CD4-positive, alpha-beta T cell treated with Interleukin-15 for 4 hours (primary cell): ENCODE measurements around the gene CCDC141.
"Not testable (repeated sequence)": the region's sequence is repeated elsewhere in the genome, so short reads cannot be mapped to it uniquely, and the experiment has no call there.

Experiments used
- DNase-seq: peaks from one replicate; pipeline ENCODE4 v3.0.0-alpha.2; 2020; ENCODE audit warnings: low spot score

The CCDC141 gene

DNA sequence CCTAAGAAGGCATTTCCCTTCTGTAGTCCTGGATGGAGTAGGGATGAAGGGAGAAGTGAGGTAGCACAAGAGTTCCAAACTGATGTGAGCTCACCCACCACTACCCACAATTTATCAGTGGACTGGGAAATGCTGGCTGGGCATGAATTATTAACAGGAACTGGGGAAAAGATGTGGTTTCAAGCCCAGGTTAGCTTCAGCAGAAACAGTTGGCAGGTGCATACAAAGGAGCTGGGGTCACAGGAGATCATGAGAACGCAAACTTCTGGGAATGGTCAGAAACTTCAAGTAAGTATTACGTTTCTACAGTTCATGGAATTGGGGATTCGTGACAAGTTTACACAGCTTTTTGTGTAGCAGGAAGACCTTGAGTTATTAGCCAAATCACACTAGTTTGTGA, 5.4 kb downstream of the CCDC141 start:
- no peak for DNase-seq

DNA sequence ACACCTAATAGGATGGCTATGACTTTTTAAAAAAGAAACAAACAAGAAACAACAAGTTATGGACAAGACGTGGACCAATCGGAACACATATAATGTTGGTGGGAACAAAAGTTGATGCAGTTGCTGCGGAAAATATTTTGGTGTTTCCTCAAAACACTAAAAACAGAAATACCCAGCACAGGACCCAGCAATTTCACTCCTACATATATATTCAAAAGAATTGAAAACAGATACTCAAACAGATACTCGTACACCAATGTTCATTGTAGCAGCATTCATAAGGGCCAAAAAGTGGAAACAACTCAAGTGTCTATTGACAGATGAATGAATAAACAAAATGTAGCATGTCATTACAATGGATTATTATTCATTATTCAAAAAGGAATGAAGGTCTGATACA, 12.1 kb downstream of the CCDC141 start:
- DNase-seq, result no peak

DNA sequence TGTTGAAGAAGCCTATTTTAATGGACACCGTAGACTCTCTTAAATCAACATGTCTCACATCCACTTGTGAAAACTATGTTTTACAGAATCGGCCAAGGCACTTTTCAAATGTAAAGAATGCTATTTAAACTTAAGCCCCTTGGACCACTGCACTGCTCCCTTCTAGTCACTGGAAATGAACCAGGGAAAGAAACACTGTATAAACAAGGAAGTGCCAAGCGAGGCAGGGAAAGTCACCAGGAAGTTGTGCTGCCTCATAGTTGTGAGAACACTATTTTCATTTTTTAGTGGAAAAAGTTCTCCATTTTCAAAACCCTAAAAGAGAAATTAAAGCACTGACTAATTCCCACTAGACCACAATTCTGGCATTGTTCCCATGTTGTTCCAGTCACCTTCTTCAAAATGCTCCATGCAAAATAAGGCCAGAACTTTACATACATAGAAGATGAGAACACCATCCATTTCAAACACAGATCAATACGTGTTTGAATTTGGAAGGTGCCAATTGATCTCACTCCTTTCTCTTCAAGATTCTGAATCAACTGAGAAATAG, 13.5 kb downstream of the CCDC141 start:
- no peak for DNase-seq

DNA sequence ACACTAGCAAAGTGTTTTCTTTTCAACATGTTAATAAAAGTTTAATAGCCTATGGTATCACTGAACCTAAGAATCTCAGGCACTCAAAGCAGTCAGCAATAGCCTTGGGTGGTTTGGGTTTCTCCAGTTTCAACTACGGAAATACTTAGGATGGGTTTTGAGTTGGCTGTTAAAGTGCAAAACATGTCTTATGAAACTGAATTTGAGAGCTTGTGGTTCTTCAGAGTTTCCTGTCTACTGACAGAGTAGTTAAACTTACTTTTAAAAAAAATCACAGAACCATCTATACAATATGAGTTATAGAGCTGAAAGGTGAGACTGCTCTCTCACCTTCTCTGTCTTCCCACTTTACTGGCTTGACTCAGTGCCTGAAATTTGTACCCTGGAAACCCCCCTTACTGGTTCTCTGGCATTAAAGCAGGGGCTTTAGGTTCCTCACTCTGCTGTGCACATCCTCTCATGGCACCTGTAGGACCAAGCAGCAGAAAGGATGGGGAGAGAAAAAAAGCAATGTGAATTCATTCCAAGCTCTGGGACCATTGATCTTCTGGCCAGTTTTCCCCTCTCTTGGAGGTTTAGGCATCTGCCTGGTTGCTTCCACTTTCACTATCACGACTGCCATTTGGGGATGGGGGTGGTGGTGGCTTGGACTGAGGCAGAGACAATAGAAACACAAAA, 18.1 kb downstream of the CCDC141 start:
- peak; percentile 56 for DNase-seq

DNA sequence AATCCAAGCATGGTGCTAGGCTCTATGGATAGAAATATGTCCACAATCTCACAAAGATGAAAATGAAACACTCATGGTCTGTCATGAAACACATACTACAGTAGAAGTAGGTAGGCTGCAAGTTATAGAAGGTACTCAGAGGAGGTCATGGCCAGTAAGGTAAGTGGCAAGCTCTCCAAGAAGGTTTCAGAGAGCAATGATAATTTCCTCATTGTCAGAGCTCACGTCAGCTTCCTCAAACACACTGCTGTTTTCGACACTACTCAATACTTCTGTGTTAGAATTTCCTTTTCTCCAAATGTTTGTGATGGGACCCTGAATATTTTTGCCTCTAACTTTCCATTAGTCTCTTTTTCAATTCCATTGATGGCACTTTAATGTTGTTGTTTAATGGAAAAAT, 25.5 kb downstream of the CCDC141 start:
- DNase-seq, result no peak

DNA sequence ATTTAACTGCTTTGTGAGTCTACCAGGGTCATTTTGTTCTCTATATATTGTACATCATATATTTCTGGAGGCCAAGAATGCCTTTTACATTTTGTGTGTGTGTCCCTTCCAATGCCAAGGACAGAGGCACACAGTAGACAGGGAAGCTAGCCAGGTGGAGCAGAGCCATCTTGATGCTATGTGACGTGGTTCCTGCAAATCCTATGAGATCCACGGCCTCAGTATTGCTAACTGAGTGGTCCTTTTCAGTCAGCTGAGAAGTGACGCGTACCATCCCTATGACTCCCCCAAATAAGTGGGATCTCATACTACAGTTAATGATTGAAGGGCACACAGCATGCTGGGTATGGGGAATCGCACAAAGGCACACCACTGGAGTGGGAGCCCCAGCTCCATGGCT, 27.3 kb downstream of the CCDC141 start:
- no peak for DNase-seq

DNA sequence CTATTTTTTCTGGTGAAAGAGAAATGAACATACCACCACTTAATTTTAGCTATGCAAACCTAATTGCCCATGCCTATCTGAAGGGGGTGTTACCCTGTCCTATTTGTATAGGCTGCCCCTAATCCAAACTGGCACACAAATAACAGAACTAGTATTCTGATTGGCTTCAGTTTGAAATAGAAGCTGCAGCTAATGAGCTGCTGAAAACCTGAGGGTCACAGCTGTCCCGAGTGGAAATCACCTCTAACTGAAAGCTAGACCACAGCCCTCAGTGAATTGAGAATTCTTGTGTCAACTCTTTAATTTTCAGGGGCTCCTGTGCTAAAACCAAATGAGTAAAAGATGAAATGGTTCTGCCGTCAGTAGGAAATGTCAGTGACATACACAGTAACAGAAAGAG, 28.7 kb downstream of the CCDC141 start:
- no peak for DNase-seq

DNA sequence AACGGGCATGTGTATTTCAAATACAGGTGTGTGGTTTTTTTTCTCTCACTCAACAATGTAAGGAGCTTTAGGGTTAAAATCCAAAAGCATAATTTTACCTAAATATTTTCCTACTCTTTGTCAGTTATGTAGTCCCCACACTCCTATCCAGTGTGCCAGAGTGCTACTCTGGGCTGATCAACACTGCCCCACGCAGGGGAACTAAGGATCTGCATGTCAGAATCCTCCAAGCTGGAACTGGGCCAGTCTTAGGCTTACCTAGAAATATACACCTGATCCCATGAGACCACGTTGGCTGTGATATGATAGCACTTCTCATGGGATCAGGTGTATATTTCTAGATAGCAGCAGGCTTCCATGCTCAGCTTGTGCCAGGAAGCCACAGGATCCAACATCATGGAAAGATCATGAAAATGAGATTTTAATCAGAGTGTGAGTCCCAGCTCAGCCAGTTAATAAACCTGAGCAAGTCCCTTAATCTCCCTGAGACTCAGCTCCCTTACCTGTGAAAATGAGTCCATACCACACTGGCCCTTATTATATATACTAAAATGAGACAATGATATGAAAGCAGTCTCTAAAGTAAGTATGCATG, 29.7 kb downstream of the CCDC141 start:
- DNase-seq, result peak; percentile 16

DNA sequence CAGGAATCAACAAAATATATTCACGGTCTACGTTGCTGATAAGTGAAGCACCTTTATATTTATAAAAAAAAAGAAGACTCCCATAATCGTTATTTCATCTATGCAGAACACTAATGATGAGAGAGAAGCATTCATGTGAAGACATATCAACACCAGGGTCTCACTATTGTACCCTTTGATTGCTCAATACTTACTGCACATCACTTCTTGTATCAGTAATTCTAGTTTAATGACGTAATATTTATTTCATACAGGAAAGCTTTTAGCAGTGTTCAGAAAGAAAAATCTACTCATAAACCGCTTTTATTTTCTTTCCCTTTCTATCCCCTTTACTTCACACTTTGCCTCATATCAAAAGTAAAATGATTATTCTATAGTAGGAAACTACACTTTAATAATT, 30.7 kb downstream of the CCDC141 start:
- no peak for DNase-seq

DNA sequence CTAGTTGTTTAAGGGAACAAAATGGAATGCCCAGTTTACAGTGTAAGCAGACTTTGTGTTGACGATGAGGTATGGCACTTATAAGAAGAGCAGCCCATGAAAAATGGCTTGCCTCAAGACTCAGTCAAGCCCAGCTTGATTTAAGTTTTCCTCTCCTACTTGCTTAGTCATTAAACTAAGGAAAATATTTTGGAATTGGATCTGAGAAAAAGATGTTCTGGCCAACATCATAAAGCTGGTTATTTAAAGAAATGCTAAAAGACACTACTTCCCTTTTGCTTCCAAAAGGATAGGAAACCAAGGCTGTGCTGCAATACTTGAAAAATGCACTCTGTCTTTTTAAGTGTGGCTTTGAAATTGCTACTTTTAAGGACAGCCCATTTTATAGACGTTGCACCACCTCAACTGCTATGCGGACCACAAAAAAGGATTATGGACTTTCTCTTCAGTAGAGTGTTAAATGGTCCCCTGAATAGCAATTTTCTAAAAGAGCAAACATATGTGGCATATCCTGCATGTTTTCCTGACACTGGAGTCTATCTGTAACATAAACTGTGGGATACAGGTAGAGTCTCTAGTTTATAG, 32.1 kb downstream of the CCDC141 start:
- DNase-seq, result no peak

DNA sequence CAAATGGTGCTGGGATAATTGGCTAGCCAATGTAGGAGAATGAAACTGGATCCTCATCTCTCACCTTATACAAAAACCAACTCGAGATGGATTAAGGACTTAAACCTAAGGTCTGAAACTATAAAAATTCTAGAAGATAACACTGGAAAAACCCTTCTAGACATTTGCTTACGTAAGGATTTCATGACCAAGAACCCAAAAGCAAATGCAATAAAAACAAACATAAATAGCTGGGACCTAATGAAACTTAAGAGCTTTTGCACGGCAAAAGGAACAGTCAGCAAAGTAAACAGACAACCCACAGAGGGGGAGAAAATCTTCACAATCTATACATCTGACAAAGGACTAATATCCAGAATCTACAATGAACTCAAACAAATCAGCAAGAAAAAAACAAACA, 35.7 kb downstream of the CCDC141 start:
- DNase-seq, result not testable (repeated sequence)

DNA sequence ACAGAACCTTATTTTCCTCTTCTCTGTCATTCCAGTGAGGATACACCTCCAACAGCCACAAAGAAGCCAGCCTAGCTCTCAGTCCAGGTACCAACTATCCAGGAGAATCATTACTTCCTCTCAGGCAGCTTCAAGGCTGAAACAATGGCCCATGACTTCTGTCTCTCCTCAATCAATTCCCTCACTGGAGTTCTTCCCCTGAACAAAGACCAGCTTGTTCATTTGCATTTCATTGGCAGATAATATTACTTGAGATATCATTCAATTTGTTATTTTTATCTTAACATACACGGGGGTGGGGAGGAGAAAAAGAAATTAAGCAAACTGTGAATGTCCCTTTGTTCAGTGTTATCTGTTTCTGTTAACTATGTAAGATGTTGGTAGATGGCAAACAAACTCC, 44.0 kb downstream of the CCDC141 start:
- no peak for DNase-seq

DNA sequence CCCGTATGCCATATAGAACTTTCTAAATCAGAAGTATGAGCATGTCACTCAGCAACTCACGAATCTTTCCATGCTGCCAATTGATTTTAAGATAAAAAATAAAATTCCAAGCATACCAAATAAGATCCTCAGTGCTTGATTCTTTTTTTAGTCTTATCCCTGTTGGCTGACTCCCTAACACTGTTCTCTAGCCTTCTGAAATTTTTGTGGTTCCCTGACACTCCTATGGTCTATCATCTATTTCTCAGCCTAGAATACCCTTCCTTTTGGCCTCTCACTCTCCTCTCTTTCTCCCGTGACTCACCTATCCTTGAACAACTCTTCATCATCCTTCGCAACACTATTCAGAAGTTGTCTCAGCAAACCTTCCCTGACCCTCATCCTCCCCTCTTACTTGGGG, 50.5 kb downstream of the CCDC141 start:
- no peak for DNase-seq

DNA sequence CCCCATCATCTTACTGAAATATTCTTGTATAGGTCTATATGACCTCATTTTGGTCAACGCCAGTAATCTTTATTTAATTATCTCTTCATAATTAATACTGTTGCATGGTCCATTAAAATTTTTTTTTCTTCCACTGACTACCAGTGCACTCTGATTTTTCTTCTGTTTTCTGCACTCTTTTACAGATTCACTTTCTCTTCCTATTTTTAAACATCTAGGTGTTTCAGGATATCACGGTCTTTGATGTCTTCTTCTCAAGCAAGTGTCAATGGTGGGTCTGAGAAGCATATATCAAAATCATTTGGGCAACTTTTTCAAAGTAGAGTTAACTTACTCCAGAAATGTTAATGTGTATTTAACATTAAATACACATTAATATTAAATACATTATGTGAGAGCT, 51.4 kb downstream of the CCDC141 start:
- DNase-seq, result no peak

DNA sequence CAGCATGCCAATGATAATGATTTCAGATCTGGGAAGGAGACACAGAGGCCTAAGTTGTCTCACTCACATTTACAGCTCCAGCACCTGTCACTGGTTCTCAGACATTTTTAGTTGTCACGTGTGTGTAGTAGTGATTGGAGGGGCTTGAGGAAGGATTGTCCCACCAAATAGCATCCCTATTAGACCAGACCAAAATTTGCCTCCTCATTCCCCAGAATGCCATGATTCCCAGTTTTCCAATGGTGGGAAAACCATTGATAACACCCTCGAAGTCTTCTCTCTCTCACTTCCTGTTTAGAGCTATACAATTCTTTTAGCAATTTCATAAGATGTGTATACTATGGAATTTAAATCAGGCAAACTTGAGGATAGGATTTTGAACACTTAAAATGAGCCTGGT, 52.5 kb downstream of the CCDC141 start:
- no peak for DNase-seq

DNA sequence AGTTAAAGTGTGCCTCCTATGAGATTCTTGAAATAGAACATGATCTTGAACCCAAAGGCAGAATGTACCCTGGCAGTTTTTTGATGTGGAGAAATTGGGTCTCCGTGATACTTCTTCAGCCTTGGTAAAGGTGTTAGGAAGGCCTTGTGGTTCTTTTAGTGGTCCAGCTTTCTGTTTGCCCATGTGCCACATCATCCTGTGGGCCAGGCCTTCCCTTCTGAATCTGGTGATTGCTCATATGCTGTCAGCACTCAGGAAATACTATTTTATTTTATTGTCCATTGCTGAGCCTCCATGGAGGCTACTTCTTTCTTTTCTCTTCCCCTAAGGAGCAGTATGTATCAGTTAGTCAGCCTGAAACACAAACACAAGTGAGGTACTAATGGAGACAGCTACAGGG, 52.9 kb downstream of the CCDC141 start:
- DNase-seq, result no peak

DNA sequence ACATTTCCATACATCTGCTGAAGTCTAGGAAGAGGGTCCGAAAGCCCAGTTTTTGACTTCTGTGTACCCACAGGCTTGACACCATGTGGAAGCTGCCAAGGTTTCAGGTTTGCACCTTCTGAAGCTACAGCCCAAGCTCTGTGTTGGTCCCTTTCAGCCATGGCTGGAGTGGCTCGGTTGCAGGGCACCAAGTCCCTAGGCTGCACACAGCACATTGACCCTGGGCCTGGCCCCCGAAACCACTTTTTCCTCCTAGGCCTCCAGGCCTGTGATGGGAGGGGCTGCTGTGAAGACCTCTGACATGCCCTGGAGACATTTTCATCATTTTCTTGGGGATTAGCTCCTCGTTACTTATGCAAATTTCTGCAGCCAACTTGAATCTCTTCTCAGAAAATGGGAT, 55.7 kb downstream of the CCDC141 start:
- DNase-seq, result no peak

DNA sequence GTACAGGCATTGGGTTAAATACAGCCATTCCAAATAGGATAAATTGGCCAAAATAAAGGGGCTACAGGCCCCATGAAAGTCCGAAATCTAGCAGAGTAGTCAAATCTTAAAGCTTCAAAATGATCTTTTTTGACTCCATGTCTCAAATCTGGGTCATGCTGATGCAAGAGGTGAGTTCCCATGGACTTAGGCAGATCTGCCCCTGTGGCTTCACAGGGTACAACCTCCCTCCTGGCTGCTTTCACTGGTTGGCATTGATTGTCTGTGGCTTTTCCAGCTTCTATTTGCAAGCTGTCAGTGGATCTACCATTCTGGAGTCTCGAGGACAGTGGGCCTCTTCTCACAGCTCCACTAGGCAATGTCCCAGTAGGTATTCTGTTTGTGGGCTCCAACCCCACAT, 56.1 kb downstream of the CCDC141 start:
- DNase-seq, result no peak

DNA sequence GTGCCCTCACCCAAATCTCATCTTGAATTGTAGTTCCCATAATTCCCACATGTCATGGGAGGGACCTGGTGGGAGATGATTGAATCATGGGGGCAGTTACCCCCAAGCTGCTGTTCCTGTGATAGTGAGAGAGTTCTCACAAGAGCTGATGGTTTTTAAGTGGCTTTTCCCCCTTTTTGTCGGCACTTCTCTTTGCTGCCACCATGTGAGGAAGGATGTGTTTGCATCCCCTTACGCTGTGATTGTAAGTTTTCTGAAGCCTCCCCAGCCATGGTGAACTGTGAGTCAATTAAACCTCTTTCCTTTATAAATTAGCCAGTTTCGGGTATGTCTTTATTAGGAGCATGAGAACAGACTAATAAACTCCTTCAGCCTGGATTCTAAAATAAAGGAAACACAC, 57.2 kb downstream of the CCDC141 start:
- DNase-seq, result not testable (repeated sequence)

DNA sequence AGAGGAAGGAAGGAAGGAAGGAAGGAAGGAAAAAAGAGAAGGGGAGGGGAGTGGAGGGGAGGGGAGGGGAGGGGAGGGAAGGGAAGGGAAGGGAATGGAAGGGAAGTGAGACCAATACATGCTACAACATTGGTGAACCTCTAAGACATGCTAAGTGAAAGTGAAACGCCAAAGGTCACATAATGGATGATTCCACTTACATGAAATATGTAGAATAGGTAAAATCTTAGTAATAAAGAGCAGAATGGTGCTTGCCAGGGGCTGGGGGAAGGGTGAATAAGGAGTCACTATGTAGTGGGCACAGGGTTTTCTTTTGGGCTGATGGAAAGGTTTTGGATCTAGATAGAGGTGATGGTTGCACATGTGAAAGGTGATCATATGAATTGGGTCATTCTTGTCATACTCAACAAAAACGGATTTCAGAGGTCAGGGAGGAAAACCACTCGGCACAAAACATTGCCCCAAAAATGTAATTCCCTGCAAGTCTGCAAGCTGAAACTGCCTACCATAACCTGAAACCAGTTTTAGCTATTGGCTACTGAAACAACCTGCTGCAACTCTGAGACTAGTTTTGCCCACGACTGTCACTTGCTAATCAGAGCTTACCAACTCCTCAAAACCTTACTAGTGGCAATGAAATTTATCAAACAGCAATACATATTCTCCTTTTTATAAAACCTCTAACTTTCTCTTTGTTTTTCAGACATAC, 59.2 kb downstream of the CCDC141 start:
- DNase-seq, result no peak

DNA sequence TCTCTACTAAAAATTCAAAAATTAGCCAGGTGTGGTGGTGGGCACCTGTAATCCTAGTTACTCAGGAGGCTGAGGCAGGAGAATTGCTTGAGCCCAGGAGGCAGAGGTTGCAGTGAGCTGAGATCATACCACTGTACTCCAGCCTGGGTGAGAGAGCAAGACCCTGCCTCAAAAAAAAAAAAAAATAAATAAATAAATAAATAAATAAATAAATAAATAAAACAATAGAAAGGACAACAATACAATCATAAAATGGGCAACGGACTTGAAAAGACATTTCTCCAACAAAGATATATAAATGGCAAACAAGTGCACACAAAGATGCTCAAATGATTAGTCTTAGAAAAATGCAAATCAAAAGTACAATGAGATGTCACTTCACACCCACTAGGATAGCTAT, 60.5 kb downstream of the CCDC141 start:
- DNase-seq, result not testable (repeated sequence)

DNA sequence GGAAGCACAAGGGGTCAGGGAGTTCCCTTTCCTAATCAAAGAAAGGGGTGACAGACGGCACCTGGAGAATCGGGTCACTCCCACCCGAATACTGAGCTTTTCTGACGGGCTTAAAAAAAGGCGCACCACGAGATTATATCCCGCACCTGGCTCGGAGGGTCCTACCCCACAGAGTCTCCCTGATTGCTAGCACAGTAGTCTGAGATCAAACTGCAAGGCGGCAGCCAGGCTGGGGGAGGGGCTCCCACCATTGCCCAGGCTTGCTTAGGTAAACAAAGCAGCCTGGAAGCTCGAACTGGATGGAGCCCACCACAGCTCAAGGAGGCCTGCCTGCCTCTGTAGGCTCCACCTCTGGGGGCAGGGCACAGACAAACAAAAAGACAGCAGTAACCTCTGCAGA, 67.3 kb downstream of the CCDC141 start:
- DNase-seq, result not testable (repeated sequence)

DNA sequence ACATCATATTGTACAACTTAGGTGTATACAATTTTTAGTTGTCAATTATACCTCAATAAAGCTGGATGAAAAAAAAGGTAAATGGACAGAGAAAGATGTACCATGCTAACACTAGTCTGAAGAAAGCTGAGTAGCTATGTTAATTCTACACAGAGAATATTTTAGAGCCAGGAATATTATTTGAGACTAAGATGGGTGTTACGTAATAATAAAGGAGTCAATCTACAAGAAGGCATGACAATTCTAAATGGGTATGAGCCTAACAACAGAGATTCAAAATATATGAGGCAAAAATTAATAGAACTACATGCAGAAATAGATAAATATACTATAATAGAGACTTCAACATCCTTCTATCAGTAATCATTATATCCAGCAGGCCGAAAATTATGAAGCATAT, 69.1 kb downstream of the CCDC141 start:
- no peak for DNase-seq
